ENCODE data around the gene ARHGEF37.

ARHGEF37 gene

GRCh38 chr5:149600932-149601331 is 19.6 kb downstream of the ARHGEF37 start:
- DNase-seq, result no peak

GRCh38 chr5:149603210-149603609 is 21.9 kb downstream of the ARHGEF37 start:
- peak in 1 of 14 donors; percentile 68 for DNase-seq

GRCh38 chr5:149603920-149604319 is 22.6 kb downstream of the ARHGEF37 start:
- DNase-seq, result no peak

GRCh38 chr5:149604321-149604720 is 23.0 kb downstream of the ARHGEF37 start:
- DNase-seq, result peak in 1 of 14 donors; percentile 82

GRCh38 chr5:149605354-149605997 is 24.2 kb downstream of the ARHGEF37 start:
- DNase-seq, result no peak

- DNase-seq, result no peak
These were observed 24.9 kb downstream of the ARHGEF37 start for GRCh38 chr5:149605998-149606724.

- no peak for DNase-seq
These were observed 27.7 kb downstream of the ARHGEF37 start for GRCh38 chr5:149608936-149609545.

GRCh38 chr5:149609640-149610219 is 28.4 kb downstream of the ARHGEF37 start:
- DNase-seq, result no peak

- DNase-seq, result peak in 1 of 14 donors; percentile 54
These were observed 29.4 kb downstream of the ARHGEF37 start for GRCh38 chr5:149610589-149611255.

GRCh38 chr5:149611326-149611725 is 30.0 kb downstream of the ARHGEF37 start:
- peak in 1 of 14 donors; percentile 54 for DNase-seq

GRCh38 chr5:149614034-149614907 is 33.0 kb downstream of the ARHGEF37 start:
- DNase-seq, result peak in 3 of 14 donors; percentile 38 to 98 (median 42)

GRCh38 chr5:149615976-149616375 is 34.7 kb downstream of the ARHGEF37 start:
- peak in 1 of 14 donors; percentile 74 for DNase-seq

GRCh38 chr5:149616727-149617285 is 35.5 kb downstream of the ARHGEF37 start:
- no peak for DNase-seq

- DNase-seq, result no peak
These were observed 36.5 kb downstream of the ARHGEF37 start for GRCh38 chr5:149617760-149618306.

GRCh38 chr5:149618581-149619248 is 37.4 kb downstream of the ARHGEF37 start:
- peak in 7 of 14 donors; percentile 9 to 79 (median 24) for DNase-seq

GRCh38 chr5:149621415-149622098 is 40.3 kb downstream of the ARHGEF37 start:
- DNase-seq, result peak in 1 of 14 donors; percentile 55

GRCh38 chr5:149622466-149622865 is 41.2 kb downstream of the ARHGEF37 start:
- no peak for DNase-seq

- DNase-seq, result no peak
These were observed 42.2 kb downstream of the ARHGEF37 start for GRCh38 chr5:149623473-149623872.

GRCh38 chr5:149627070-149627469 is 45.8 kb downstream of the ARHGEF37 start:
- DNase-seq, result no peak

- DNase-seq, result no peak
These were observed 46.9 kb downstream of the ARHGEF37 start for GRCh38 chr5:149628221-149628620.

Measured in C1 segment of cervical spinal cord (tissue), 14 donors.